Fibroblast of skin of scalp (primary cell): ENCODE results near the gene FAM219A.
"Not testable (repeated sequence)": the region's sequence is repeated elsewhere in the genome, so short reads cannot be mapped to it uniquely, and the experiment has no call there.

Experiments
- DNase-seq: peaks from one replicate; pipeline ENCODE4 v3.0.0-alpha.2; 2013

Gene FAM219A

GRCh38 chr9:34442770-34443169 lies 15.6 kb downstream of the FAM219A start:
- no peak for DNase-seq

DNA sequence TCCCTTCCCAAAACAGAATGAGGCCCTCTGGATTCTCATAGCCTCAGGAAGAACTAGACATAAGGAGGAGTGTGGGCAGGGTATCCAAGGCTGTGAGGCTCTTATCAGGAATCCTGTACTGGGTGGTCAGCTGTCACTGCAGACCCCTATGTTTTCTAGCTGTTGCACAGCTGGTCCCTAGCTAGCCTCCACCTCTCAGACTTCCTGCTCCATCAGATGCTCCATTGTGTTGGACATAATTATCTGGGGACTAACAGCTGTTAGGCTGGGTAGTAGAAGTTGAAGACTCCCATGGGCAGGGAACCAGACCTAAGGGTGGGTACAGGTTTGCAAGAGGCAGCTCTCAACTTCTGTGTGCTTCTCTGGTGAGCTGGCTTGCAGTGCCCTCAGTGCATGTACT lies 18.4 kb downstream of the FAM219A start:
- no peak for DNase-seq

DNA sequence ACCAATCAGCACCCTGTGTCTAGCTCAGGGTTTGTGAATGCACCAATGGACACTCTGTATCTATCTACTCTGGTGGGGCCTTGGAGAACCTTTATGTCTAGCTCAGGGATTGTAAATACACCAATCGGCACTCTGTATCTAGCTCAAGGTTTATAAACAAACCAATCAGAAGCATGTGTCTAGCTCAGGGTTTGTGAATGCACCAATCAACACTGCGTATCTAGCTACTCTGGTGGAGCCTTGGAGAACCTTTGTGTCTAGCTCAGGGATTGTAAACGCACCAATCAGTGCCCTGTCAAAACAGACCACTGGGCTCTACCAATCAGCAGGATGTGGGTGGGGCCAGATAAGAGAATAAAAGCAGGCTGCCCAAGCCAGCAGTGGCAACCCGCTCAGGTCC lies 19.9 kb downstream of the FAM219A start:
- DNase-seq: not testable (repeated sequence)

- DNase-seq: not testable (repeated sequence)
Observed at GRCh38 chr9:34437926-34438307, 20.5 kb downstream of the FAM219A start.

GRCh38 chr9:34437006-34437925 lies 21.1 kb downstream of the FAM219A start:
- DNase-seq: peak; percentile 63

- peak; percentile 6 for DNase-seq
Observed at GRCh38 chr9:34431667-34432066, 26.7 kb downstream of the FAM219A start.

DNA sequence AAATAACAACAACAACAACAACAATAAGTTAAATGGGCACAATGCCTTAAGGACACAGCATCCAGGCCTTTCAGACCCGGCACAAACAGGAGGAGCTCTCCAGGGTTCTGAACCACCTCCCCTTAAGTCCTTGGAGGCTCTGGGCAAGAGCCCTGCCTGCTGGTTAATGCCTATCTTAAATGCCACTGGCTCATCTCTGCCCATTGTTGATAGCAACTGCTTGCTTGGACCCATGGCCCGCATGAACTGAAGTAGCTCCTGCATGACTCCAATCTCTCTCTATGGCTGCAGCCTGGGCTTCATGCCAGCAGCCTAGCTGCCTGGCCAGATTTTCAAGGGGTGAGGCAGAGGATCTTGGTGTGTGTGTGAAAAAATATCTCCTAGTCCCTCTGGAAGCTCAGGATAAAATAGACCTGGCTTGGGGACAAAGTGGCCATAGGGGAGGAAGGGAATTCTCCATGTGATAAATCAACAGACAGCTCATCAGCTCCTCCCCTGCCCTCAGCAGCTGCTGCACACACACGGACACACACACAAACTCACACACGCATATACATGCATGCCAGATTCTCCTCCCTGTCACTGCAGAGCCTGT lies 27.4 kb downstream of the FAM219A start:
- peak; percentile 73 for DNase-seq

- no peak for DNase-seq
Observed at GRCh38 chr9:34428325-34428958, 29.9 kb downstream of the FAM219A start.

- DNase-seq: no peak
Observed at GRCh38 chr9:34426347-34427074, 31.9 kb downstream of the FAM219A start.

- no peak for DNase-seq
Observed at GRCh38 chr9:34419716-34420504, 38.5 kb downstream of the FAM219A start.

DNA sequence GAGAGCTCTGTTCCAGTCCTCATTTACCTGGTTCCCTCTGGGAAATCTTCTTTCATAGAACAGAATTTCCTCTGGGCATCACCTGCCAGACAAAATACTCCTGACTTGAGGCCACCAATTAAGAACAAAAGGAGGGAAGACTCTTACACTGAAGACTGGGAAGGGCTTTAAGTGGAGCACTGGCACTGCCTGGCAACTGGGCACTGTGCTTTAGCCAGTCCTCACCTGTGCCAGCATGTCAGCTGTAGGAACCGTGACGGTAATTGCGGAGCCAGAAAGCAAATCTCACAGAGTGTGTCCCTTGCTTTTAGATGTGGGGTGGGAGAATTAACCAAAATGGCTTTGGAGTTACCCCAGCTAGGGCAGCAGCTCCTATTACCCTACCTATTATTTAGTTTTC lies 40.6 kb downstream of the FAM219A start:
- DNase-seq: no peak

DNA sequence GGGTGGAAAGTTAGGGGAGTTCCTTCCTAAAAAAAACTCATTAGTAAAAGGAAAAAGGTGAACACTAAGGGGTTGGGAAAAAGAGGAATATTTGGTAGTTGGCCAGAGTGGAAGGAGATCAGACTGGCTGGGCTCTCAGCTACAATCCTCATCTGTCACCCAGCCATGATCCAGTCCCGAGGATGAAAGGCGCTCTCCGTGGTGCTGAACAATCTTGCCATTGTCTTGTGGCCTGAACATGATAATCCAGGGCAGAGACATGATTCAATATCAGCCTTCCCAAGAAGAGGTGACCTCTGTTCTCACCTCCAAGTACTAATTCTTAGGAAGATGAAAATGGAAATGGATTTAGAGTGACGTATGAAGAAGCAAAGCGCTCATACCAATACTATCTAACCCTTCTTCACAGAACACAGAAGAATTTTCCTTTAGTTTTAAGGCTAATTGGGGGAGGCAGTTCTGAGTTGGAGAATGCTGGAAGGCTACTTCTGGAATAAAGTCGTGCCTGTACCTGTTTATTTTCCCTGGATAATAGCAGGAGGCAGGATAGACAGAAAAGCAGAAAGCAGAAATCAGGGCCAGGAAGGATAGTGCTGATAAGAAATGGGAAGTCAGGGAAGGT lies 45.0 kb downstream of the FAM219A start:
- DNase-seq: peak; percentile 64

DNA sequence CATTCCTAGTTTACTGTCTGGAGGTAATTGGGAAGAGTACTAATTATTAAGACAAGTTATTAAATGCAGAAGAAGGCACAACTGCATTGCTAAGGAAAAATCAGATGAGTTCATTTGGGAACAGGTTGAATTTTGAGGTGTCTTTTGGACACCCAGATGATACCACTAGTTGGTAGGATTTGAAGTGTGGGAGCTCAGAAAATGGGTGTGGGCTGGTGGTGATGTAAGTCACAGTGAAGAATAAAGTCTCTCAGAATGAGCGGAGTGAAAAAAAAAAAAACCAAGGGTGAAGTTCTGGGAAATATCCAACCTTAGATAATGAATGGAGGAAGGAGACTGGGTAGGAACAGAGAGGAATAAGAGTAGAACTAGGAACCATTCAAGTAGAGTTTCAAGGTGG lies 46.0 kb downstream of the FAM219A start:
- no peak for DNase-seq

- DNase-seq: no peak
Observed at GRCh38 chr9:34409154-34409553, 49.2 kb downstream of the FAM219A start.

- DNase-seq: no peak
Observed at GRCh38 chr9:34408173-34408572, 50.2 kb downstream of the FAM219A start.

- no peak for DNase-seq
Observed at GRCh38 chr9:34406219-34406618, 52.2 kb downstream of the FAM219A start.

- peak; percentile 11 for DNase-seq
Observed at GRCh38 chr9:34405719-34406118, 52.7 kb downstream of the FAM219A start.

DNA sequence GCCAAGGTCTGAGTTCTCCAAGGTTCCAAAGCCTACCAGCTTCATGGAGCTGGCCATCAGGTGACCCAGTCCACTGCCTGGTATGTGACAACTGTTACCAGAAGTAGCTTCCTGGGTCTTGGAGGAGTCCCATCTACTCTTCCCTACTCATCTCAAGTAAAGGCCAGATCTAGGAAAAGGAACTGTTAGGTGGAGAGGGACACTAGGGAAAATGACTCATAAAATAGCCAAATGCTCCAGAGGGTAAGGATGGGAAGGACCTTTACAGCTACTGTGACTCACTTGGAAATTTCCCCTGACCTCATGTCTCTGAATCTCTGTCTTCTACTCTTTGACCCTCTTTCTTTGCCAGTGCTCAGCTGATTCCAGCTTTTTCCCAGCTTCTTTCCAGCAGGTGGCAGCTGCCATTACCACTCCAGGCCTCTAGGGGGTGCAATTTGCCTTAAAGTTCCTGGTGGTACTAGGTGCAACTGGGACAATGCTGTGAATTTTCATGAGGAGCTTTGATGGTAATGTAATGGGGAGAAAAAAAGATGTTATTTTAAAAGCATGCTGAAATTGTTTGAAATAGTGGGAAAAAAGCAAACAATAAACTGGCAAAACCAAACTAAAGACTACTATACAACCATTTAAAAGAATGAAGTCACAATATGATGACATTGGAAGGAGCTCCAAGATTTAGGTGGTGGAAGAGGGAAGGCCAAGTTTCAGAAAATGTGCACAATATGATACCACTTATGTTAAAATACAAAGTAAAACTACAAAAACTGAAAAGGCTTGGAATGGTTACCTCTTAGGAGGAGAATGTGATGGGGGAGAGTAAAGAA lies 54.6 kb downstream of the FAM219A start:
- peak; percentile 60 for DNase-seq

DNA sequence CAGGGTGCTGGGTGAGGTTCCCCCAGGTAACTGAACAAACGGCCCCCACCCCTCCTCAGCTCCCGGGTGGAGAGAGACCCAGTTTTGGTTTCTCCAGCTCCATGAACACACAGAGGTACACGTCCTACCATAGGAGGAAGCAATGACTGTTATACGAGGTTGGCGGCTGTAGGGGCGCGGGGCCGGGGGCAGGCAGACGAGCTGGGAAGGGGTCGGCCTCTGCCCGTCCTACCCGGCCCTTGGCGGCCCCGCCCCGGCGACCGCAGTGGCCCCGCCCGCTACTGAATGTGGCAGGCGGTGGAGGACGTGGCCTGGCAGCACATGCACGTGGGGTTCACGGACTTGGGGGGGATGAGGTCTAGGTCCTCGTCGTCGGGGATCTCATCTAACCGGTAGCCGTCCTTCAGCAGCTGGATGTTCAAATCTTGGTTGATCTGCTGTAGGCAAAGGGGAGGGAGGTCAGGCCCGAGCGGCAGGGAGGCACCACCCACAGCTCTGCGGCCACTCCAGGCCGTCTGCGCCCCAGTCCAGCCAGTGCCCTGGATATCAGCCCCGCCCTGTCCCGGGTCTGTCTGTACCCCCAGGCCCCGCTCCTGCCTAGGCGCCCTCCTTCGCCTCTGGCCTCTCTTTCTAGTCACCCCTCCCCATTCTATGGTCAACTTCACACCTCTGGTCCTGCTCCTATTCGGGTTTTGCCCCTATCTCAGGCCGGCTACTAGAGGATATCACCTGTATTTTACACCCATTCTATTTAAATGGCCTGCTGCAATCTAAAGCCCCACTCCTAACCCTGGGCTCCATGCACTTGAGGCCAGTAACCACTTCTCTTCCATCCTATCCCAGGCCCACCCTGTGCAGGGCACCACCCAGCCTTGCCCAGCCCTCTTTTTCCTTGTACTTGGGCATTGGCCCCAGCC lies 57.4 kb downstream of the FAM219A start:
- DNase-seq: no peak

DNA sequence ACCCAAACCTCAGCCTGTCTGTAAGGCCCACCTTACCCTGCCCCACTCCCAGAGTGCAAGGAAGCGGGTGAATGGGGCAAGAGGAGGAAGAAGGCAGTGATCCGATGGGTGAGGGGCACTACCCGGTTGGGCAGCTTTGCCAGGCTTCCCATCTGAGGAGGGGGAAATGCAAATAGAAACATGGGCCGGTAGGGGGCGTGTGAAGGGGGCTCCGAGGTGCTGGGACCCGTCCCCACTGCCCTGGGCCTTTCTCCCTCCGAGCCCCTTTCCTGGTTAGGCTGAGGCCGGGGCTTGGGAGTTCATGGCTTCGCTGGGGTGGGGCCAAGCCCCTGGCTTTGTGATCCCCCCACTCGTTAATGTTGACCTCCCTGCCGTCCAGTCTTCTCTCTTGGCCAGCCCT lies 58.1 kb downstream of the FAM219A start:
- DNase-seq: no peak
